Measurements from ENCODE around the gene SSR4.

SSR4 gene

GRCh38 chrX:153818571-153819383, 24.3 kb downstream of the SSR4 start (continued):
- TF ChIP-seq ZNF157 (tag by site-specific recombination; IDR thresholded peaks at IDR 0.05): no peak
- no peak for TF ChIP-seq EGR2 (tag by site-specific recombination; IDR thresholded peaks at IDR 0.05; ENCODE audit: low read depth)
- no peak for TF ChIP-seq ZNF501 (tag by site-specific recombination; IDR thresholded peaks at IDR 0.05)
- TF ChIP-seq ZNF792 (tag by site-specific recombination; IDR thresholded peaks at IDR 0.05): no peak
- TF ChIP-seq ZNF184 (tag by site-specific recombination; IDR thresholded peaks at IDR 0.05): no peak
- no peak for TF ChIP-seq ZNF561 (tag by site-specific recombination; IDR thresholded peaks at IDR 0.05; ENCODE audit: borderline replicate concordance)
- peak; percentile 46 for TF ChIP-seq ZBTB20 (tag by site-specific recombination; IDR thresholded peaks at IDR 0.05)
- TF ChIP-seq ZNF558 (tag by site-specific recombination; IDR thresholded peaks at IDR 0.05): no peak
- TF ChIP-seq ZBTB17 (tag by site-specific recombination; IDR thresholded peaks at IDR 0.05): peak; percentile 76
- no peak for TF ChIP-seq ZNF266 (tag by site-specific recombination; IDR thresholded peaks at IDR 0.05; ENCODE audit: low read depth)
- TF ChIP-seq ZNF302 (tag by site-specific recombination; IDR thresholded peaks at IDR 0.05; ENCODE audit: low read depth): no peak
- TF ChIP-seq, protein P1, sequence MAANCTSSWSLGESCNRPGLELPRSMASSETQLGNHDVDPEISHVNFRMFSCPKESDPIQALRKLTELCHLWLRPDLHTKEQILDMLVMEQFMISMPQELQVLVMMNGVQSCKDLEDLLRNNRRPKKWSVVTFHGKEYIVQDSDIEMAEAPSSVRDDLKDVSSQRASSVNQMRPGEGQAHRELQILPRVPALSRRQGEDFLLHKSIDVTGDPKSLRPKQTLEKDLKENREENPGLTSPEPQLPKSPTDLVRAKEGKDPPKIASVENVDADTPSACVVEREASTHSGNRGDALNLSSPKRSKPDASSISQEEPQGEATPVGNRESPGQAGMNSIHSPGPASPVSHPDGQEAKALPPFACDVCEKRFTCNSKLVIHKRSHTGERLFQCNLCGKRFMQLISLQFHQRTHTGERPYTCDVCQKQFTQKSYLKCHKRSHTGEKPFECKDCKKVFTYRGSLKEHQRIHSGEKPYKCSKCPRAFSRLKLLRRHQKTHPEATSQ (tag by site-specific recombination; IDR thresholded peaks at IDR 0.05): 0 out of 2 replicates have a peak, but pooled peaks have one; percentile 10
- TF ChIP-seq MZF1 (tag by site-specific recombination; IDR thresholded peaks at IDR 0.05; ENCODE audit: borderline replicate concordance): no peak
- TF ChIP-seq SCRT2 (tag by site-specific recombination; IDR thresholded peaks at IDR 0.05): no peak
- TF ChIP-seq ZFP37 (tag by site-specific recombination; IDR thresholded peaks at IDR 0.05): no peak
- TF ChIP-seq KLF9 (tag by site-specific recombination; IDR thresholded peaks at IDR 0.05; ENCODE audit: low read depth): peak; percentile 52; the same call in 1 of the 2 replicates
- no peak for TF ChIP-seq ZNF133 (tag by site-specific recombination; IDR thresholded peaks at IDR 0.05)
- TF ChIP-seq KLF7 (tag by site-specific recombination; IDR thresholded peaks at IDR 0.05; ENCODE audit: borderline replicate concordance): no peak
- no peak for TF ChIP-seq ZNF777 (tag by site-specific recombination; IDR thresholded peaks at IDR 0.05; ENCODE audit: borderline replicate concordance)
- TF ChIP-seq MEIS1 (CRISPR knock-in tag; IDR thresholded peaks at IDR 0.05; ENCODE audit: borderline replicate concordance): no peak
- TF ChIP-seq ZNF121 (tag by site-specific recombination; IDR thresholded peaks at IDR 0.05): no peak
- no peak for TF ChIP-seq ZNF324 (tag by site-specific recombination; IDR thresholded peaks at IDR 0.05)
- 0 out of 2 replicates have a peak, but pooled peaks have one; percentile 62 for TF ChIP-seq ZNF692 (tag by site-specific recombination; IDR thresholded peaks at IDR 0.05)
- TF ChIP-seq ZNF747 (tag by site-specific recombination; IDR thresholded peaks at IDR 0.05): no peak
- TF ChIP-seq ZNF704 (tag by site-specific recombination; IDR thresholded peaks at IDR 0.05): no peak
- no peak for TF ChIP-seq ZNF202 (tag by site-specific recombination; IDR thresholded peaks at IDR 0.05; ENCODE audit: borderline replicate concordance)
- TF ChIP-seq ZNF530 (tag by site-specific recombination; IDR thresholded peaks at IDR 0.05; ENCODE audit: low read depth): no peak
- no peak for TF ChIP-seq ZNF837 (tag by site-specific recombination; IDR thresholded peaks at IDR 0.05)
- TF ChIP-seq ZNF132 (tag by site-specific recombination; IDR thresholded peaks at IDR 0.05; ENCODE audit: borderline replicate concordance): no peak
- no peak for TF ChIP-seq ZNF239 (tag by site-specific recombination; IDR thresholded peaks at IDR 0.05)
- TF ChIP-seq PBX3 (CRISPR knock-in tag; IDR thresholded peaks at IDR 0.05): 0 out of 2 replicates have a peak, but pooled peaks have one; percentile 17
- TF ChIP-seq GLIS2 (tag by site-specific recombination; IDR thresholded peaks at IDR 0.05): peak; percentile 79; the same call in 1 of the 2 replicates
- no peak for TF ChIP-seq ZNF596 (tag by site-specific recombination; IDR thresholded peaks at IDR 0.05)
- no peak for TF ChIP-seq ZNF621 (tag by site-specific recombination; IDR thresholded peaks at IDR 0.05)
- TF ChIP-seq ZBTB7A (tag by site-specific recombination; IDR thresholded peaks at IDR 0.05; ENCODE audit: low read depth): no peak
